Stimulated activated CD4-positive, alpha-beta T cell treated with anti-CD3 and anti-CD28 coated beads, Interleukin-4, amount 100 ng/mL, for 48 hours (primary cell): ENCODE measurements around the gene F9.
"Not testable (repeated sequence)": the region's sequence is repeated elsewhere in the genome, so short reads cannot be mapped to it uniquely, and the experiment has no call there.

Experiments
- DNase-seq, 2 donors: peaks; one replicate each; pipeline ENCODE4 v3.0.0-alpha.2; 2020; ENCODE audit warnings: low read depth in 2 of 2

Gene F9

DNA sequence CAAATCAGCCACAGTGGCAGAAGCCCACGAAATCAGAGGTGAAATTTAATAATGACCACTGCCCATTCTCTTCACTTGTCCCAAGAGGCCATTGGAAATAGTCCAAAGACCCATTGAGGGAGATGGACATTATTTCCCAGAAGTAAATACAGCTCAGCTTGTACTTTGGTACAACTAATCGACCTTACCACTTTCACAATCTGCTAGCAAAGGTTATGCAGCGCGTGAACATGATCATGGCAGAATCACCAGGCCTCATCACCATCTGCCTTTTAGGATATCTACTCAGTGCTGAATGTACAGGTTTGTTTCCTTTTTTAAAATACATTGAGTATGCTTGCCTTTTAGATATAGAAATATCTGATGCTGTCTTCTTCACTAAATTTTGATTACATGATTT is at the start of gene F9:
TSS of gene F9 (plus strand) at position 190 of the 400 bp plus-strand sequence. CDS start at position 216, 26 bp downstream.
- no peak for DNase-seq

- DNase-seq: no peak
Measured at GRCh38 chrX:139483699-139484098, 46.8 kb upstream of the F9 start.

DNA sequence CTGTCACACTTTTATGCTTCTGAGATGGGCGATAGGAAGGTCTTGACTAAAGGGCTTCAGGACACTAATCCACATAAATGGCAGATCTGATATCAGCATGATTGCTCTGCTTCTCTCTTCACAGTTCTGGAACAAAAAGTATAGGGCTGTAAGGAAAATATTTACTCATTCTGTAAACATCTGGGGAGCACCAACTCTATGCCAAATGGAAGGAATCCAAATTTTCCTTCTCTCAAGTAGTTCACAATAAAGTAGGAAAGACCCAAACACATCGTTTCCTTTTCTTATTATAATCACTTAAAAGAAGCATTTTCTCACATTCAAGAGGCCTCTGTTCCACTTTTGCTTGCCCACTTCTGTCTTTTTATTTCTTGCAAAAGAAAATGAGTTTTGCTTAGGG is 45.9 kb upstream of the F9 start:
- no peak for DNase-seq

DNA sequence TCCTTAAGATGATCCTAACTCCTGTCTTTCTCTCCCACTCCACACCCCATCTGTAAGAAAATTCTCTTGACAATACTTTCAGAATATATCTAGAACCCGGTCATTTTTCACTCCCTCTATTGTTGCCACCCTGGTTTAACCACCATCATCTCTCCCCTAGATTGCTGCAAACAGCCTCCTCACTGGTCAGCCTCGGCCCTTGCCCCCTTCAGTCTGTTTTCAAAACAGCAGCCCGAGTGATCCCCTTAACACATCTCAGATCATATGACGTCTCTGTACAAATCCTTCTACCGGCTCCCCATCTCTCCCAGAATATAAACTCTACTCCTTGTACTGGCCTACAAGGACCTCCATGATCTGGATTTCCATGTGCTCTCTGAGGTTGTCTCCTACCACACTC is 35.2 kb upstream of the F9 start:
- DNase-seq: no peak

DNA sequence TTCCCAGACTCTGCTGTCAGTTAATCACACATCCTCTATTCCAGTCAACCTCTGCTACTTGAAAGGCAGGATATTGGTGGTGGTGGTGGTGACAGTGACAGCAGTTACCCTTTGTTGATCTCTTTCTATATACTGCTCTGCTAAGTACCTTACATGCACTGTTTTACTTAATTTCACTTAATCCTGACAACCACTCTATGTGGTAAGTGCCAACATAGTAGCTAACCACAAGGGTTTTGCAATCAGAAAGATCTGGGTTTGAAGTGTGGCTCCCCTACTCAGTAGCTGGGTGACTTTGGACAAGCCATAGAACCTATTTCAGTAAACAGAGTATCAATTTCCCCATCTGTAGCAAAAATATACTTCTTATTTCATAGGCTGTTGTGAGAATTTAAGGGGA is 24.2 kb upstream of the F9 start:
- no peak for DNase-seq

- no peak for DNase-seq
Measured at GRCh38 chrX:139508099-139508498, 22.4 kb upstream of the F9 start.

DNA sequence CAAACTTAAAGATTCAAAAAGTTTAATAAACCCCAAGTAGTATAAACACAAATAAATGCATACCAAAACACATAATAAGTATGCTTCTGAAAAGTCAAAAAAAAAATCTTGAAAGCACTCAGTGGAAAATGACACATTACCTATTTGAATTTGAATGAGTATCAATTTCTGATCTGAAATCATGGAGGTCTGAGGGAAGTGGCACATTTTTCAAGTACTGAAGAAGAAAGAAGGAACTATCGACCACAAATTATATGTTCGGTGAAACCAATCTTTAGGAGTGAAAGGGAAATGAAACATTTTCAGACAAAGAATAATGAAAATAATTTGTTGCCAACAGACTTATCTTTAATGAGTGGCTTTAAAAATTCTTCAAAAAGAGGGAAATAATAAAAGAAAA is 12.1 kb upstream of the F9 start:
- DNase-seq: no peak

DNA sequence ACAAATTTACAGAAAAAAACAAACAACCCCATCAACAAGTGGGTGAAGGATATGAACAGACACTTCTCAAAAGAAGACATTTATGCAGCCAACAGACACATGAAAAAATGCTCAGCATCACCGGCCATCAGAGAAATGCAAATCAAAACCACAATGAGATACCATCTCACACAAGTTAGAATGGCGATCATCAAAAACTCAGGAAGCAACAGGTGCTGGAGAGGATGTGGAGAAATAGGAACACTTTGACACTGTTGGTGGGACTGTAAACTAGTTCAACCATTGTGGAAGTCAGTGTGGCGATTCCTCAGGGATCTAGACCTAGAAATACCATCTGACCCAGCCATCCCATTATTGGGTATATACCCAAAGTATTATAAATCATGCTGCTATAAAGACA is 1.7 kb upstream of the F9 start:
- DNase-seq: not testable (repeated sequence)

GRCh38 chrX:139532834-139533233 is 2.3 kb downstream of the F9 start:
- no peak for DNase-seq

GRCh38 chrX:139533444-139533843 is 2.9 kb downstream of the F9 start:
- no peak for DNase-seq

DNA sequence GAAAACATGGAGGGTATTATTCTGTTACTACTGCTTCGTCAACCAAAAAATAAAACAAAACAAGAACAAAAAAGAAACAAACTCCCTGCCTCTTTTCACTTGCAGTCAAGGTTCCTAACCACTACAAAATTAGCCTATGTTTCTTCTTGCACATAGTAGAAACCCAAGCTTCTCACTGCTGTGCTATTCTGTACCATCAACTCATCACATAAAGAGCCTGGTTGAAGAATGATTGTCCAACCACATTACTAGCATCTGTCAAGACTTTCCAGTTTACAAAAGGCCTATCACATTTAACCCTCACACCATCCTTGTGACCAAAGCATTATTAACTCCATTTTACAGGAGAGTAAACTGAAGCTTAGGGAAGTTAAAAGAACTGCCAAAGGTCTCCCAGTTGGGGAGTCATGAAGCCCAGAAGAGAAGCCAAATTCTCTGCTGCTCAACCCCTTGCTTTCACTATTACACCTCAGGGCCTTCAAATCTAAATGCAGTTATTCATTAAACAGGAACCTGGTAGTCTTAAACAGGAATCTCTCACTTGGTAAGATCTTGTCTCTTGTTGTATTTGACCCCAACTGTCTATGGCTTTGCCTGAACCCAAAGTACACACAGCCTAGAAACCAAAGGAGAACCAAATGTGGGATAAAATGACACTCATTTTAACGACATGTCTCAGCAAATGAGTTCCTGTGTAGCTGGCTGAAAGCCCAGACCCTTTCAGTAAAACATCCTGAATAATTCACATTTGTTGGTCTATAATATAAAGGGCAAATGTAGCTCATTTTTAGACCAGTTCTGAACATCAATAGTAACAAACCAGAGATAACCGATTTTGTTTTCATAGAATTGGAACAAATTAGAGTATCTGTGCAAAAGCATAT is 8.6 kb downstream of the F9 start:
- DNase-seq: no peak

DNA sequence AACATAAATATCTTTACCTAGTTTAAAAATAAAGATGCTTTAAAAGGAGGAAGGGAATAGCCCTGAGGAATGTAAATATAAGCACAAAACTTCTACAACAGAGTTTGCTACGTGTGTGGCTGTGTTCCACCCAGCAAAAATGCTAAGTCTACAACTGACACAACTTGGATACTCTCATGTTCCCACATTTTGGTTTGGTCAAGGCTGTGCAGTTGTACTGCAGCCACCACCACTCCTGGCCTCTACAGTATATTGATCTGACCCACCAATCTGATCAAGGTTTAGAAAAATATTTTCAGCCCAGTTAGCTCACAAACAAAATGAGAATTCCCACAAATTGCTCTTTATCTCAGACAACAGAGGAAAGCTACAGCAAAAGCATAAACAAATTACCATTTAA is 12.1 kb downstream of the F9 start:
- no peak for DNase-seq

DNA sequence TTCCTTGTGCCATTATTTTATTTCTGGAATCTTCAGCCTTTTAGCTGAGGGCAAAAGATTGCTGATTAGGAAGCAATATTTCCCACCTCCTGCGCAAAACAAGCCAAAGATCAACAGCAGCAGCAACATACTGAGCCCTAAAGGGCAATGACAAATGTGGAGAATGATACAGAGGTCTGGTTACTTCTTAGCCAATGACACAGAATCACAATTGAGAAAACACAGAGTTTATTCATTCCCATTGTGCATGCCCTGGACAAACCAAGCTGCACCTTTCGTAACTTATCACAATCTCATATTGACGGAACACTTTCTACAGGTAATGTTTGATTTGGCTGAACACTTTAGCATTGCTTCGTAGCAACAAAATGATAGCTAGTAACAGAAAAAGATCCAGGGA is 13.4 kb downstream of the F9 start:
- no peak for DNase-seq

- no peak for DNase-seq
Measured at GRCh38 chrX:139544591-139544990, 14.1 kb downstream of the F9 start.

GRCh38 chrX:139554376-139554775 is 23.8 kb downstream of the F9 start:
- DNase-seq: no peak

GRCh38 chrX:139554991-139555675 is 24.6 kb downstream of the F9 start:
- no peak for DNase-seq

DNA sequence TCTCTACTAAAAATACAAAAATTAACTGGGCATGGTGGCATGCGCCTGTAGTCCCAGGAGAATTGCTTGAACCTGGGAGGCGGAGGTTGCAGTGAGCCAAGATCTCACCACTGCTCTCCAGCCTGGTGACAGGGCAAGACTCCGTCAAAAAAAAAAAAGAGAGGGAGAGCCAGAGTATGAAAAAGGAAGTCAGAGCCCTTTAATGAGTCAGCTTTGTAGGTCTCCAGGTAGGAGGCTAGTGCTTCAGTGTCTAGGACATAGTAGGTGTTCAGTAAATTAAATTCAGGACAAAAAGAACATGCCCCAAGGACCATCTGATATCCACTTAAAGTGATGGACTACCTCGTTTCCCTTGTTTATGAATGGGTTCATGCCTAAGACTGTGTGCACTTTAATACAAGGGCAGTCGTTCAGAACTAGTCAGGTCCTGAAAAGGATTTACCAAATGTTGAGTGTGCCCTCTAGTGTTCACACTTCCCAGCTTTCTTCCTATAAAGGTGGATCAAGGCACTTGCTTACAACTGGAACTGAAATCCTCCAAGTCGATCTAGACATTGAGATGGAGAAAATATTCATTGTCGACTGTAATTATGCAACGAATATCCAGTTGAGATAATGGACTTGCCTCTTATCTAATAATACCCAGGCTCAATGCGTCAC is 29.0 kb downstream of the F9 start:
- DNase-seq: peak in 1 of 2 donors; percentile 0

- no peak for DNase-seq
Measured at GRCh38 chrX:139560221-139560620, 29.7 kb downstream of the F9 start.

DNA sequence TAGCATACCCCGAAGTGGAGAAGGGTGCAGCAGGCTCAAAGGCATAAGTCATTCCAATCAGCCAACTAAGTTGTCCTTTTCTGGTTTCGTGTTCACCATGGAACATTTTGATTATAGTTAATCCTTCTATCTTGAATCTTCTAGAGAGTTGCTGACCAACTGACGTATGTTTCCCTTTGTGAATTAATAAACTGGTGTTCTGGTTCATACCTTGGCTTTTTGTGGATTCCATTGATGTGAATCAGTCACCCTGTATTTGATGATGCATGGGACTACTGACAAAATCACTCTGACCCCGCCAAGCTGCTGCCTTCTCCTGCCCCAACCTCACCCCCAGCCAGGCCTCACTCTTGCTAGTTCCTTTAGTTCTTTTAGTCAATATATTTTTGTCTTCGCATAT is 32.7 kb downstream of the F9 start:
- no peak for DNase-seq

DNA sequence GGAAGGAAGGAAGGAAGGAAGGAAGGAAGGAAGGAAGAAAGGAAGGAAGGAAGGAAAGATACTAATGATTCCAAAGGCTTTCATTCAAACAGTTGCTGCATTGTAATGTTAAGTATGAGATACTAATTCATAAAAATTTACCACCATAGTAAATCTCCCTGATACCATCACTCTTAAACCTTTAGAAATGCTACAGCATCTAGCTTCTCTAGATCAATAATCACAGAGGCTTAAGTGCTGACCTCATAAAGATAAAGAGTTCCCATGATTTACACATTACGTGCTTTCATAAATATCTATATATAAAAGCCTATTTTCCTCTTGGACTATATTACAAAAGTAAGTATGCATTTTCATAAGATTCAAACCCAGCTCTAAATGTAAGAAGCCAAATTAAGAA is 36.4 kb downstream of the F9 start:
- DNase-seq: no peak

- DNase-seq: no peak
Measured at GRCh38 chrX:139581068-139581467, 50.5 kb downstream of the F9 start.

GRCh38 chrX:139585613-139586012 is 55.1 kb downstream of the F9 start:
- DNase-seq: no peak

- DNase-seq: no peak
Measured at GRCh38 chrX:139596068-139596467, 65.5 kb downstream of the F9 start.
